HT1080 (cell line): ENCODE results near the gene SIN3B. TPM values are rescaled to one million over a fixed set of nuclear protein-coding genes. Genes with fewer than 3 reads are reported as not detected.
"Not testable (repeated sequence)": the region's sequence is repeated elsewhere in the genome, so short reads cannot be mapped to it uniquely, and the experiment has no call there.

Experiments
- DNase-seq: peaks from one replicate; pipeline ENCODE4 v3.0.0-alpha.2; 2015; ENCODE audit warnings: low read depth
- polyA plus RNA-seq, 2 experiments: library from polyadenylated mRNA; depleted of rRNA; stranded (reverse); fragments of >200 nt; gene quantifications; 2 replicates each; pipeline ENCODE4 v1.2.3, GENCODE V29; 2015
- total RNA-seq: library from RNA; depleted of rRNA; stranded (reverse); fragments of >200 nt; shearing (Covaris generic); gene quantifications from 2 replicates; pipeline ENCODE4 v1.2.3, GENCODE V29; 2014; rRNA removed

The SIN3B gene, protein sequence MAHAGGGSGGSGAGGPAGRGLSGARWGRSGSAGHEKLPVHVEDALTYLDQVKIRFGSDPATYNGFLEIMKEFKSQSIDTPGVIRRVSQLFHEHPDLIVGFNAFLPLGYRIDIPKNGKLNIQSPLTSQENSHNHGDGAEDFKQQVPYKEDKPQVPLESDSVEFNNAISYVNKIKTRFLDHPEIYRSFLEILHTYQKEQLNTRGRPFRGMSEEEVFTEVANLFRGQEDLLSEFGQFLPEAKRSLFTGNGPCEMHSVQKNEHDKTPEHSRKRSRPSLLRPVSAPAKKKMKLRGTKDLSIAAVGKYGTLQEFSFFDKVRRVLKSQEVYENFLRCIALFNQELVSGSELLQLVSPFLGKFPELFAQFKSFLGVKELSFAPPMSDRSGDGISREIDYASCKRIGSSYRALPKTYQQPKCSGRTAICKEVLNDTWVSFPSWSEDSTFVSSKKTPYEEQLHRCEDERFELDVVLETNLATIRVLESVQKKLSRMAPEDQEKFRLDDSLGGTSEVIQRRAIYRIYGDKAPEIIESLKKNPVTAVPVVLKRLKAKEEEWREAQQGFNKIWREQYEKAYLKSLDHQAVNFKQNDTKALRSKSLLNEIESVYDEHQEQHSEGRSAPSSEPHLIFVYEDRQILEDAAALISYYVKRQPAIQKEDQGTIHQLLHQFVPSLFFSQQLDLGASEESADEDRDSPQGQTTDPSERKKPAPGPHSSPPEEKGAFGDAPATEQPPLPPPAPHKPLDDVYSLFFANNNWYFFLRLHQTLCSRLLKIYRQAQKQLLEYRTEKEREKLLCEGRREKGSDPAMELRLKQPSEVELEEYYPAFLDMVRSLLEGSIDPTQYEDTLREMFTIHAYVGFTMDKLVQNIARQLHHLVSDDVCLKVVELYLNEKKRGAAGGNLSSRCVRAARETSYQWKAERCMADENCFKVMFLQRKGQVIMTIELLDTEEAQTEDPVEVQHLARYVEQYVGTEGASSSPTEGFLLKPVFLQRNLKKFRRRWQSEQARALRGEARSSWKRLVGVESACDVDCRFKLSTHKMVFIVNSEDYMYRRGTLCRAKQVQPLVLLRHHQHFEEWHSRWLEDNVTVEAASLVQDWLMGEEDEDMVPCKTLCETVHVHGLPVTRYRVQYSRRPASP
- total RNA-seq, result 14.6 and 20.0 TPM in 2 replicates
- 19.0 and 19.7 TPM in 2 replicates for polyA plus RNA-seq (2015; cell fraction: cytosol; rRNA removed)
- polyA plus RNA-seq (2015; cell fraction: nucleus; rRNA removed), result 61.9 and 78.8 TPM in 2 replicates

DNA sequence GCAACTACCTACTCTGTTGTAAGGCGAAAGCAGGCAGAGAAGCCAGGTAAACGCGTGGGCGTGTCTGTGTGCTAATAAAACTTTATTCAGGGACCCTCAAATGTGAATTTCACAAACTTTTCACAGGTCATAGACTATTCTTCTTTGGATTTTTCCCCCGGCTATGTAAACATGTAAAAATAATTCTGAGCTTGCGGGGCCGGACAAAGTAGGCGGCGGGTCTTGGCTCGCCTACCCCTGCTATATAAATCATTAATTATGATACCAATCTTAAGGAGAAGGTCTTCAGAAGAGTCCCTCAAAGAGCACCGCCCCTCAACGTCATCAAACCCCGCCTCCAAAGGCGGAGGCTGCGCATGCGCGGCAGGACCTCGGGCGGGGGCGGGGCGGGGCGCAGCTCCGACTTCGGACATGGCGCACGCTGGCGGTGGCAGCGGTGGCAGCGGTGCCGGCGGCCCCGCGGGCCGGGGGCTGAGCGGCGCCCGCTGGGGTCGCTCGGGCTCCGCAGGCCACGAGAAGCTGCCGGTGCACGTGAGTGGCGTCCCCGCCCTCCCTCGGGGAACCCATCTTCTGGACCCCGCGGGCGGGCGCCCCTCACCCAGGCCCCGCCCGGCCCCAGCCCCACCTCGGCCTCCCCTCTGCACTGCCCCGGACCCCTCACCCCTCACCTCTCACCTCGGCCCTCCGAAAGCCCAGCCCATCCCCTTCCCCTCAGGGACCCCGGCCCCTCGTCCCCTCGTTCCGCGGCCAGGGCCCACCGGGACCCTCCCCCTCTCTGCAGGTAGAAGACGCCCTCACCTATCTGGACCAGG, at the start of gene SIN3B:
Gene SIN3B, plus strand, starts transcription at position 389 of the 812 bp plus-strand sequence. Its CDS starts 23 bp downstream, at position 412.
- peak; percentile 87 for DNase-seq

DNA sequence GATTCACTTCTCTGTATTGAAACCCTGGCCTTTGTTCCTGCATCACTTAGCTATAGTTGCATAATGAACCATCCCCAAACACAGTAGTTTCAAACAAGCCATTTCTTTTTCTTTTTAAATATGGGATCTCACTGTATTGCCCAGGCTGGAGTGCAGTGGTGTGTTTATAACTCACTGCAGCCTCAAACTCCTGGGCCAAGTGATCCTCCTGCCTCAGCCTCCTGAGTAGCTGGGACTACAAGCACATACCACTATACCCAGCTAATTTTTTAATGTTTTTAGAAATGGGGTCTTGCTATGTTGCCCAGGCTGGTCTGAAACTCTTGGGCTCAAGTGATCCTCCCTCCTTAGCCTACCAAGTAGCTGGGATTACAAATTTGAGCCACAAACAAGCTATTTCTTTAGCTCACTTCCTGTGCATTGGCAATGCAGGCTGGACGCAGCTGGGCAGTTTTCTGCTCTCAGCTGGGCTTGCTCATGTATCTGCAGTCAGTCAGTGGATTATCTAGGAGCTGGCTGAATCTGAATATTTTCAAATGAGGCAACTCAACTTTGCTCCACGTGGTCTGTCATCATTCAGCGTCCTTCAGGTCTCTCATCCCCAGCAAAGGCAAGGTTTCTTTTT, 49.5 kb upstream of the SIN3B start:
- no peak for DNase-seq

DNA sequence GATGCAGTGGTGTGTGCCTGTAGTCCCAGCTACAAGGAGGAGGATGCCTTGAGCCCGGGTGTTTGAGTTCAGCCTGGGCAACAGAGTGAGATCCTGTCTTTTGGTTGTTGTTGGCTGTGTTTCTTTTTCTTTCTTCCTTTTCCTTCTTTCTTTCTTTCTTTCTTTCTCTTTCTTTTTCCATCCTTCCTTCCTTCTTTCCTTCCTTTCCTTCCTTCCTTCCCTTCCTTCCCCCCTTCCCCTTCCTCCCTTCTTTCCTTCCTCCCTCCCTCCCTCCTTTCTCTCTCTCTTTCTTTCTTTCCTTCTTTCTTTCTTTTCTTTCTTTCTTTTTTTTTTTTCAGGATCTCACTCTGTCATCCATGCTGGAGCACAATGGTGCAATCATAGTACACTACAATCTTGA, 46.5 kb upstream of the SIN3B start:
- DNase-seq, result no peak

DNA sequence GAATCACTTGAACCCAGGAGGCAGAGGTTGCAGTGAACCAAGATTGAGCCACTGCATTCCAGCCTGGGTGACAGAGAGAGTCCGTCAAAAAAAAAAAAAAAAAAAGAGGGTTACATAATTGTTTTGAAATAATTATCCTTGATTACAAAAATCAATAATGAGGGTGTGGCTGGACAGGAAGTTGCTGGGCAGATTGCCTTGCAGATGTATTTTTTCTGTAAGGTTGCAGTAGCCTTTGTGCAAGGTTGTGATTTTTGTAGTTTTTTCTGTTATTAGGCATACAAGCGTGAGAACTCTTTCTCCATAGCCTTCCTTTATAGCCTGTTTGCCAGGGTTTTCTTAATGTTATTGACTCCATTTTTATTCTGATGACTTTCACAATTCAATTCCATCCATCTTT, 40.7 kb upstream of the SIN3B start:
- DNase-seq, result no peak

DNA sequence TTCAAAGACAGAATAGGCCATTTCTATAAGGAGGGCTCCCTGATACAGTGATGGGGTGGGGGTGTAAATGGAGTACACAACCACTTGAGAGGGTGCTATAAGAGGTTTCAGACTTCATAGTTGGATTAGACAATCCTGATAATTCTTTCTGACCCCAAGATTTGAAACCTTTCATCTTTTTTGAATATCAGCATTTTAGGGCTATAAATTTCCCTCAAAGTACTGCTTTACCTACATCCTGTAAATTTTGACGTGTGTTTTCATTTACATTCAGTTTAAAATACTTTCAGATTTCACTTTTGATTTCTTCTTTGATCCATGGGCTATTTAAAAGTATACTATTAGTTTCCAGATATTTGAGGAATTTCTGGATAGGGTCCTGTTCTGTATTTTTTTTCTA, 40.0 kb upstream of the SIN3B start:
- no peak for DNase-seq

DNA sequence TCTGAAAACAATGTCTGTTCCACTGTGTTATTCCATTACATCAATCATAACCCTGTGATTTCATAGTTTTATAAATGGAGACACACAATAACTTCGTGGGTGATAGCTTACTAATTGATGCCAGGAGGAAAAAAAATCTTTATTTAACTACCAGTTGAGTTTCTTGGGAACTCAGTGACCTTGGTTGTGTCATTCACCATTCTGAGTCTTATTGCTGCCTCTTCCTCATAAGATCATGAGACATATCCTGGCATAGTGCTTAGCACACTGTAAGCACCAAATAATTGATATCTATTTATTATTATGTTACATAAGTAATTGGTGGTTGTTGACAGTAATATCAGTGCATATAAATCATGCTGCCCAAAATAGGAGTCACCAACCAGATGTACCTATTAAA, 39.1 kb upstream of the SIN3B start:
- no peak for DNase-seq

DNA sequence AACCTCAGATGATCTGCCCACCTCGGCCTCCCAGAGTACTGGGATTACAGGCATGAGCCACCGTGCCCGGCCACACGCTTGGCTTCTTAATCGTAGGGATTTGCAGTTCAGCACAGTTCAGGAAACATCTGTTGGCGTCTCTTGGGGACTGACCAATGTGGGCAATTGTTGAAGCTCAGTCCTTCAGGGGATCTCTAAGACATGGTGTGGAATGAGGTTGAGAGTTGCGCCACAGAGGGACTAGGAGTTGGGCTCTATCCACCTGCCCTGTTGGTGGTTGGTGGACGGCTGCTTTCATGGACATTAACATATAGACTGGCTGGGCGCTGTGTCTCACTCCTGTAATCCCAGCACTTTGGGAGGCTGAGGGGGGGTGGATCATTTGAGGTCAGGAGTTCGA, 37.3 kb upstream of the SIN3B start:
- no peak for DNase-seq

DNA sequence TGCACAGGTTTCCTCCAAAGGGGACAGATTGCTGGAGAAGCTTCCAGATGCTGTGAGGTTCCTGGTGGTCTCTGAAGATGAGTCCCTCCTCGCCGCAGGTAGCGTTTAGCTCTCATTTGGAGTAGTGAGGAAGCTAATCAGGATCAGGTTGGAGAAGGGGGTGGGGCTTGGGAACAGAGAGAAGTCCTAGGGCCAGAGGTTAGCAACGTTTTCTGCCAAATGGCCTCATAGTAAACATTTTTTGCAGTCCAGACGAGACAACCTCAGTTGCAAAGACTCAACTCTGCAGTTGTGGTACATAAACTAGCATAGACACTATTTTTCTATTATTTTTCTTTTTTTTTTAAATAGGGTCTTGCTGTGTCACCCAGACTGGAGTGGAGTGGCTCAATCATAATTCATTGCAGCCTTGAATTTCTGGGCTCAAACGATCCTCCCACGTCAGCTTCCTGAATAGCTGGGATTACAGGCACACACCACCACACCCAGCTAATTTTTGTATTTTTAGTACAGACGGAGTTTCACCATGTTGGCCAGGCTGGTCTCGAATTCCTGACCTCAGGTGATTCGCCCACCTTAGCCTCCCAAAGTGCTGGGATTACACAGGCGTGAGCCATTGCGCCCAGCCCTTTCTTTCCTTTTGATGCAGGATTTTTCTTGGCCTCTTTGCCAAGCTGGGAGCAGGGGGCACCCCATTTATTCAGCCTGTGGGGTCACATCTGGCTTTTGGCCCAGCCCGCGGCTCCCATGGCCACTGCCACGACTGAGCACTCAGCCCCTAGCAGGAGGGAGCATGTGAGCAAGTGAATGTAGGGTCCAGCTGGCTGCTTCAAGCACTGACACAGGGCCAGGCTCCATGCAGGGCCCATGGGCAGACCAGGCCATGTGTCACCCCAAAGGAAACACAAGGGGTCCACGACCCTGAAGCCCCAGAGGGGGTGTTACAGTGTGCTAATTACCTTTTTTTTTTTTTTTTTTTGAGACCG, 34.4 kb upstream of the SIN3B start:
- no peak for DNase-seq

DNA sequence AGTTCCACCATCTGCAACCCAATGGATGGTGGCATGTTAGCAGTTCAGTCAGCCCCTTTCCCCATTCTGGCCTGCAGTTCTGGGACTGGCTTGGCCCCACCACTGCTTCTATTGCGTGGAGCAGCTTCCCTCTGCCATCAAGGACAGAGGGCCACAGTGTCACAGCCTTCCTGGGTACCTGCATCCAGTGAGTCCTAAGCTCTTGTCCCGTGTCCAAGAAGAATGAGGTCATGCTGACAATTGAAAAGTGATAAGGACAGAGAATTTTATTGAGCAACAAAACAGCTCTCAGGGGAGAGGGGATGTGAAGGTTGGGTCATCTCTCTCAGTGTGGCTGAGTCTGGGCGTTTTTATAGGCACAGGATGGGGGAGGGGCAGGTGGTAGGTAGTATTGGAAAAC, 33.5 kb upstream of the SIN3B start:
- no peak for DNase-seq

DNA sequence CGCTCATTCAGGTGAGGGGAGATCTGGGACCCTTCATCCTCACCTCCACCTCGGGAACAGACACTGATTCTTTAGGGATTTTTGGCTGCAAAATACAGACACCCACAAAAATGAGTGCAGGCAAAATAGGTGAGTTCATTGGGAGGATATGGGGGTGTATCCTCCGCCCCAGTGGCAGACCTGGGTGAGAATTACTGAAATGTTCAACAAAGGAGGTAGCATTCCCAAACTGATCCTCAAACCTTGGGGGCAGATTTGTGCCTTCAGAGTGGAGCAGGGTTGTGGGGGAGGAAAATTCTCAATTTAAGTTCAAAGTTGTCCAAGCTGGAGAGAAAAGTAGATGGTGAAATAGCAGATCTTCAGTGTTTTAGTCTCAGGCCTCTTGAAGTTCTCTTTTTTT, 31.3 kb upstream of the SIN3B start:
- no peak for DNase-seq

DNA sequence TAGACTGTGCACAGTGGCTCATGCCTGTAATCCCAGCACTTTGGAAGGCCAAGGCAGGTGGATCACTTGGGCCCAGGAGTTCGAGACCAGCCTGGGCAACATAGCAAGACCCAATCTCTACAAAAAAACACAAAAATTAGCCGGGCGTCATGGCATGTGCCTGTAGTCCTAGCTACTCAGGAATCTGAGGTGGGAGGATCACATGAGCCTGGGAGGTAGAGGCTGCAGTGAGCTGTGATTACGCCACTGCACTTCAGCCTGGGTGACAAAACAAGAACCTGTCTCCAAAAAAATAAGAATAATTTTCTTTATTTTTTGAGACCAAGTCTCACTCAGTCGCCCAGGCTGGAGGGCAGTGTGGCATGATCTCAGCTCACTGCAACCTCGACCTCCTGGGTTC, 30.9 kb upstream of the SIN3B start:
- DNase-seq, result not testable (repeated sequence)

DNA sequence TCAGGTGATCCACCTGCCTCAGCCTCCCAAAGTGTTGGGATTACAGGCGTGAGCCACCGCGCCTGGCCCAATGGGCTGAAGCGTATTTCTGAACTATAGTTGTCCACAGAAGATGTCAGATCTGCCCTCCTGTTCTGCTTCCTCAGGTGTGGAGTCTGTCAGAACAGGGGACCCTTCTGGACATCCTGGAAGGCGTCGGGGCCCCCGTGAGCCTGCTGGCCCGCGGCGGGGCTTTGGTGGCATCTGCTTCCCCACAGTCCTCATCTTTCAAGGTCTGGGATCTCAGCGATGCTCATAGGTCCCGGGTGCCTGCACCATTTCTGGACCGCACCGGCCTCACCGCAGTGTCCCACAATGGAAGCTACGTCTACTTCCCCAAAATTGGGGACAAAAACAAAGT, 29.5 kb upstream of the SIN3B start:
- no peak for DNase-seq

DNA sequence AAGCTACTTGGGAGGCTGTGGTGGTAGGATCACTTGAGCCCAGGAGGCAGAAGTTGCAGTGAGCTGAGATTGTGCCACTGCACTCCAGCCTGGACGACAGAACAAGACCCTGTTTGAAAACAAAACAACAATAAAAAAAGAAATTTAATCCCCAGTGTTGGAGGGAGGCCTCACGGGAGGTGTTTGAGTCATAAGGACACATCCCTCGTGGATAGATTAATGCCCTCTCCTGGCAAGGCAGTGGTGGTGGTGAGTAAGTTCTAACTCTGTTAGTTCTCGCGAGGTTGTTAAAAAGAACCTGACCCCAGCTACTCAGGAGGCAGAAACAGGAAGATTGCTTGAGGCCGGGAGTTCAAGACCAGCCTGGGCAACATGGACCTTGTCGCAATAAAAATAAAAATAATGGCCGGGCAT, 27.6 kb upstream of the SIN3B start:
- DNase-seq, result peak; percentile 73

DNA sequence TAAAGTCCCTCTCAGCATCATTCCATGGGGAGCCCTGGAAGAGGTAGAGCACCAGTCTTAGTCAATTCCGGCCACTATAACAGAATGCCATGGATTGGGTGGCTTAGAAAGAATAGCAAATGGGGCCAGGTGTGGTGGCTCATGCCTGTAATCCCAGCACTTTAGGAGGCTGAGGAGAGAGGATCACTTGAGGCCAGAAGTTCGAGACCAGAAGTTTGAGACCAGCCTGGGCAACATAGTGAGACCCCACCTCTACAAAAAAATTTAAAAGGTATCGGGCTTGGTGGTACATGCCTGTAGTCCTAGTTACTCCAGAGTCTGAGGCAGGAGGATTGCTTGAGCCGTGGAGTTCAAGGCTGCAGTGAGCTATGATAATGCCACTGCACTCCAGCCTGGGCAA, 25.0 kb upstream of the SIN3B start:
- DNase-seq, result no peak

DNA sequence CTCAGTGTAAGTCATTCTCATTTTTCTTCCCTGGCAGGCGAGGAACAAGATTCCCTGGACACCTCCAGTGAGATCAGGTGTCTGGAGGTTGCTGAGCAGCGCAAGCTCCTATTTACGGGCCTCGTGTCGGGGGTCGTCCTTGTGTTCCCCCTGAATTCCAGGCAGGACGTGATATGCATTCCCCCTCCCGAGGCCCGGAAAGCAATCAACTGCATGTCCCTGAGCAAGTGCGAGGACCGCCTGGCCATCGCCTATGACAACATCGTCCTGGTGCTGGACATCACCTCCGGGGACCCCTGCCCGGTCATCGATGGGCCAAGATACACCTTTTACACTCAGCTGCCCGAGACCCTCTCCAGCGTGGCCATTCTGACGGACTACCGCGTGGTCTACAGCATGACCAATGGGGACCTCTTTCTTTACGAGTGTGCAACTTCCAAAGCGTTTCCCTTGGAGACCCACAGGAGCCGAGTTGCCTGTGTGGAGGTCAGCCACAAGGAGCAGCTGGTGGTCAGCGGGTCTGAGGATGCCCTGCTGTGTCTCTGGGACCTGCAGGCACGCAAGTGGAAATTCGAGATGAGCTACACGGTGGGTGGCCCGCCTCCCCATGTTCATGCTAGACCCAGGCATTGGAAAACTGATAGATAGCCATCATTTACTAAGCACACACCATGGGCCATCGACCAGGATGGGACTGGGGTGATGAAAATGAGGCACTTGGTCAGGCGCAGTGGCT, 21.5 kb upstream of the SIN3B start:
- DNase-seq, result no peak

DNA sequence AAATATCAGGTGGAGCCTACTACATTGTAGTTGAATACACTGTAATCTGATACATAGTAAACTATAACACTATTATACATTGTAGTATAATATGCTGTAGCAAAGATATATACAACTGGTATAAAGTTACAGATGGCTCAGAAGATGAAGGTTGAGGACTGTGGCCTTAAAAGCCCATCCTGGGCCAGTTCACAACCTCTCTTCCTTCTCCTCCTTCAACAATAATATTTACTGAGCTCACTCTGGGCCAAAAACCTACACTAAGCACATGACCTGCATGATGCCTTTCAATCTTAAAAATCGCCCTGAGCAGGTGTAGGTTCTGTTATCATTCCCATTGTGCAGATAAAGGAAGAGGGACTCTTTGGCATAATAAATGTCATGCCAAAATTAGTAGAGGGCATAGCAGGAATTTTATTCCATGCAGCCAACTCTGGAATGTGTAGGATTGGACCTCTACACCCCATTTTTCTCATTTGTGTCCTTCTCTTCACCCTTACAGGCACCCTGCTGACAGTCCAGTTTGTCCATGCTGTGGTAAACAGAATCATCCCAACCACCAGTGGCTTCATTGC, 14.6 kb upstream of the SIN3B start:
- DNase-seq, result no peak

DNA sequence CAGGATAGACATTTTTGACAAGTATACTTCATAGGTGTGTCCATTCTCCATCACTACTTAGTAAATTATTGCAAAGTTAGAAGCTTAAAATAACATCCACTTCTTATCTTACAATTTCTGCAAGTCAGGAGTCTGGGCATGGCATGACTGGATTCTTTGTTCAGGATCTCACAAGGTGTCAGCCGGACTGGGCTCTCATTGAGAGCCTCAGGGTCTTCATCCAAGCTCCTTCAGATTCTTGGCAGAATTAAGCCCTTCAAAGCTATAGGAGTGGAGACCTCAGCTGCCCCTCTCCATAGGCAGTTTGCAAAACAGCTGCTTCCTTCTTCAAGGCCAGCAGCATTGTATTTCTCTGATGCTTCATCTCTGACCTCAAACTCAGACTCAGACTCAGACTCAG, 9.1 kb upstream of the SIN3B start:
- DNase-seq, result no peak

DNA sequence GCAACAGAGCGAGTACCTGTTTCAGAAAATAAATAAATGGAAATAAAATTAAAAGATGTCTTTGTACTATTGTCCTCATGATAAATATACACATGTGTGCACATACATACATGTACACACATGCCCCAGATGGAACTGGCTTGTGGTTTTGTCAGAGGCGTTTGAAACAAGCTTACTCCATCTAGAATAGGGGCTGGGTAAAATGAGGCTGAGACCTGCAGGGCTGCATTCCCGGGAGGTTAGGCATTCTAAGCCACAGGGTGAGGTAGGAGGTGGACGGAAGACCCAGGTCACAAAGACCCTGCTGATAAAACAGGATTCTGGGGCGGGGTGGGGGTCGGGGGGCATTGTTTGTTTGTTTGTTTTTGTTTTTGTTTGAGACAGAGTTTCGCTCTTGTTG, 8.1 kb upstream of the SIN3B start:
- DNase-seq, result no peak
